ENCODE measurements around the gene PPP1CC. TPM values are rescaled to one million over a fixed set of nuclear protein-coding genes. Genes with fewer than 3 reads are reported as not detected.

The PPP1CC gene
- total RNA-seq, 2 experiments from 2014 or later: 146 to 264 TPM

- no peaks in the 10 kb centered on the region for H3K9me3 ChIP-seq (ENCODE audit: low read length)
- TF ChIP-seq, protein P1, sequence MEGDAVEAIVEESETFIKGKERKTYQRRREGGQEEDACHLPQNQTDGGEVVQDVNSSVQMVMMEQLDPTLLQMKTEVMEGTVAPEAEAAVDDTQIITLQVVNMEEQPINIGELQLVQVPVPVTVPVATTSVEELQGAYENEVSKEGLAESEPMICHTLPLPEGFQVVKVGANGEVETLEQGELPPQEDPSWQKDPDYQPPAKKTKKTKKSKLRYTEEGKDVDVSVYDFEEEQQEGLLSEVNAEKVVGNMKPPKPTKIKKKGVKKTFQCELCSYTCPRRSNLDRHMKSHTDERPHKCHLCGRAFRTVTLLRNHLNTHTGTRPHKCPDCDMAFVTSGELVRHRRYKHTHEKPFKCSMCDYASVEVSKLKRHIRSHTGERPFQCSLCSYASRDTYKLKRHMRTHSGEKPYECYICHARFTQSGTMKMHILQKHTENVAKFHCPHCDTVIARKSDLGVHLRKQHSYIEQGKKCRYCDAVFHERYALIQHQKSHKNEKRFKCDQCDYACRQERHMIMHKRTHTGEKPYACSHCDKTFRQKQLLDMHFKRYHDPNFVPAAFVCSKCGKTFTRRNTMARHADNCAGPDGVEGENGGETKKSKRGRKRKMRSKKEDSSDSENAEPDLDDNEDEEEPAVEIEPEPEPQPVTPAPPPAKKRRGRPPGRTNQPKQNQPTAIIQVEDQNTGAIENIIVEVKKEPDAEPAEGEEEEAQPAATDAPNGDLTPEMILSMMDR (conservative IDR thresholded peaks at IDR 0.05; ENCODE audit: low read length): no peak
- TF ChIP-seq EZH2phosphoT487 (IDR thresholded peaks at IDR 0.05; ENCODE audit: borderline replicate concordance, low read depth, low read length): no peak
- H3K36me3 ChIP-seq (ENCODE audit: insufficient read depth, low read length): no peaks in the 10 kb centered on the region
- no peaks in the 10 kb centered on the region for H3K79me2 ChIP-seq (ENCODE audit: insufficient read depth, low read depth, low read length)
- CTCF ChIA-PET (ENCODE audit: unreplicated experiment): no interaction called here
- H3K4me2 ChIP-seq (ENCODE audit: low read length): peak overlapping the region; percentile 64
- H4K20me1 ChIP-seq (ENCODE audit: insufficient read depth, low read length): no peaks in the 10 kb centered on the region
- peak overlapping the region; percentile 45 for H3K4me3 ChIP-seq (ENCODE audit: low read depth, low read length, poor library complexity, severe bottlenecking)
- POLR2A ChIA-PET: interaction anchor here (0.6 to 1.3 kb wide), 5 partner anchors 10 to 62 kb away, joined by 3 to 5 read pairs (median 4); no protein-coding TSS in a partner anchor
- peaks cover 71% of the 10 kb centered on the region for H3K4me1 ChIP-seq (ENCODE audit: insufficient read depth, low read length, poor library complexity, severe bottlenecking)
- DNase-seq (ENCODE audit: low spot score): peak; percentile 52
- H2AFZ ChIP-seq (ENCODE audit: low read length): peak overlapping the region; percentile 72
- no TSS peak for BruUV-seq (replicated peaks)
- H3K27ac ChIP-seq (ENCODE audit: low read depth, low read length, poor library complexity, severe bottlenecking): peak overlapping the region; percentile 8
- no peaks in the 10 kb centered on the region for H3K9me2 ChIP-seq (ENCODE audit: insufficient read depth, low read length)
- intact Hi-C loops (cut with micrococcal nuclease; ENCODE audit: unreplicated experiment): no loop called here
Measured at GRCh38 chr12:110689281-110690126, 53.2 kb downstream of the PPP1CC start.

GRCh38 chr12:110688446-110689280 is 54.0 kb downstream of the PPP1CC start, which contains the start of gene HVCN1:
TSS of gene HVCN1 (minus strand) at chr12:110689115. CDS start at chr12:110683245, 5,870 bp downstream.
- TF ChIP-seq, protein P1 (conservative IDR thresholded peaks at IDR 0.05; ENCODE audit: low read length): no peak
- TF ChIP-seq EZH2phosphoT487 (IDR thresholded peaks at IDR 0.05; ENCODE audit: borderline replicate concordance, low read depth, low read length): no peak
- intact Hi-C loops (cut with micrococcal nuclease; ENCODE audit: unreplicated experiment): no loop called here
- no peaks in the 10 kb centered on the region for H3K9me2 ChIP-seq (ENCODE audit: insufficient read depth, low read length)
- H3K36me3 ChIP-seq (ENCODE audit: insufficient read depth, low read length): no peaks in the 10 kb centered on the region
- H3K79me2 ChIP-seq (ENCODE audit: insufficient read depth, low read depth, low read length): no peaks in the 10 kb centered on the region
- BruUV-seq (replicated peaks): no TSS peak
- ChIA-PET POLR2A (no interaction called here), CTCF (ENCODE audit: unreplicated experiment) (no interaction called here)
- peak within 1 kb of the TSS; percentile 8 for H3K27ac ChIP-seq (ENCODE audit: low read depth, low read length, poor library complexity, severe bottlenecking)
- H3K4me3 ChIP-seq (ENCODE audit: low read depth, low read length, poor library complexity, severe bottlenecking): peak within 1 kb of the TSS; percentile 56
- peak within 1 kb of the TSS; percentile 64 for H3K4me2 ChIP-seq (ENCODE audit: low read length)
- DNase-seq (ENCODE audit: low spot score): no peak
- H3K9me3 ChIP-seq (ENCODE audit: low read length): no peaks in the 10 kb centered on the region
- H4K20me1 ChIP-seq (ENCODE audit: insufficient read depth, low read length): no peaks in the 10 kb centered on the region
- H3K4me1 ChIP-seq (ENCODE audit: insufficient read depth, low read length, poor library complexity, severe bottlenecking): peaks cover 62% of the 10 kb centered on the region
- H2AFZ ChIP-seq (ENCODE audit: low read length): peak within 1 kb of the TSS; percentile 72

All from OCI-LY7 (cell line).